Measurements from ENCODE around the gene MCL1.

GRCh38 chr1:150548324-150548631 is 31.1 kb downstream of the MCL1 start:
- TF ChIP-seq CTCF (optimal IDR thresholded peaks at IDR 0.05 in 1 of 3, IDR thresholded peaks at IDR 0.05 in 1 of 3, conservative IDR thresholded peaks at IDR 0.05 in 1 of 3; ENCODE audit: extremely low read depth in 1 of 3, insufficient read depth in 2 of 3, low read length in 3 of 3) = no peak
- TF ChIP-seq EZH2 (IDR thresholded peaks at IDR 0.05; ENCODE audit: low read length) = no peak
